Measurements from ENCODE around the gene TELO2.

GRCh38 chr16:1450218-1450617 is 42.9 kb upstream of the TELO2 start:
- TF ChIP-seq, protein P1, sequence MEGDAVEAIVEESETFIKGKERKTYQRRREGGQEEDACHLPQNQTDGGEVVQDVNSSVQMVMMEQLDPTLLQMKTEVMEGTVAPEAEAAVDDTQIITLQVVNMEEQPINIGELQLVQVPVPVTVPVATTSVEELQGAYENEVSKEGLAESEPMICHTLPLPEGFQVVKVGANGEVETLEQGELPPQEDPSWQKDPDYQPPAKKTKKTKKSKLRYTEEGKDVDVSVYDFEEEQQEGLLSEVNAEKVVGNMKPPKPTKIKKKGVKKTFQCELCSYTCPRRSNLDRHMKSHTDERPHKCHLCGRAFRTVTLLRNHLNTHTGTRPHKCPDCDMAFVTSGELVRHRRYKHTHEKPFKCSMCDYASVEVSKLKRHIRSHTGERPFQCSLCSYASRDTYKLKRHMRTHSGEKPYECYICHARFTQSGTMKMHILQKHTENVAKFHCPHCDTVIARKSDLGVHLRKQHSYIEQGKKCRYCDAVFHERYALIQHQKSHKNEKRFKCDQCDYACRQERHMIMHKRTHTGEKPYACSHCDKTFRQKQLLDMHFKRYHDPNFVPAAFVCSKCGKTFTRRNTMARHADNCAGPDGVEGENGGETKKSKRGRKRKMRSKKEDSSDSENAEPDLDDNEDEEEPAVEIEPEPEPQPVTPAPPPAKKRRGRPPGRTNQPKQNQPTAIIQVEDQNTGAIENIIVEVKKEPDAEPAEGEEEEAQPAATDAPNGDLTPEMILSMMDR (IDR thresholded peaks at IDR 0.05) = no peak
- no peak for TF ChIP-seq POLR2A (IDR thresholded peaks at IDR 0.05)

All from lower leg skin (tissue), 3 donors.